HTR-8/SVneo (cell line): ENCODE data around the gene DONSON.

Experiments
- DNase-seq: peaks from one replicate; pipeline ENCODE4 v3.0.0; 2011; ENCODE audit warnings: low spot score, mixed read lengths; ENCODE audit not compliant: insufficient read length
- FAIRE-seq: peaks from 2 replicates; lab custom pipeline; 2011; peaks lifted over from hg19 to GRCh38; lab: Jason Lieb, UNC

DONSON gene

GRCh38 chr21:33542640-33543504 lies 45.6 kb downstream of the DONSON start, which contains the start of gene SON:
TSS of gene SON (plus strand) at chr21:33543038. CDS start at chr21:33543093, 55 bp downstream.
- FAIRE-seq, result peak; percentile 95

GRCh38 chr21:33541756-33542639 lies 46.5 kb downstream of the DONSON start, which contains the start of gene GART:
TSS of gene GART (minus strand) at chr21:33542117. CDS start at chr21:33539315, 2,802 bp downstream.
- DNase-seq, result peak; percentile 78
- FAIRE-seq, result peak; percentile 65

More at GRCh38 chr21:33542640-33543504, 45.6 kb downstream of the DONSON start, which contains the start of gene SON:
- peak; percentile 98 for DNase-seq

GRCh38 chr21:33541105-33541711 lies 47.3 kb downstream of the DONSON start:
- no peak for FAIRE-seq
- DNase-seq, result no peak

GRCh38 chr21:33540711-33541104 lies 47.8 kb downstream of the DONSON start:
- no peak for FAIRE-seq
- no peak for DNase-seq

- FAIRE-seq (no peak), DNase-seq (no peak)
Observed at GRCh38 chr21:33539616-33540015, 48.9 kb downstream of the DONSON start.

GRCh38 chr21:33537212-33537611 lies 51.3 kb downstream of the DONSON start:
- FAIRE-seq, result no peak
- DNase-seq, result no peak

- no peak for DNase-seq
- FAIRE-seq, result no peak
Observed at GRCh38 chr21:33531007-33531406, 57.5 kb downstream of the DONSON start.
